ENCODE measurements around the gene VSIR.

GRCh38 chr10:71763352-71764127, 9.8 kb downstream of the VSIR start:
- TF ChIP-seq CTCF (conservative IDR thresholded peaks at IDR 0.05), result no peak
- TF ChIP-seq EZH2 (IDR thresholded peaks at IDR 0.05; ENCODE audit: low read depth), result no peak

Measured in PC-9 (cell line).